ENCODE data around the gene ANK3. TPM values are rescaled to one million over a fixed set of nuclear protein-coding genes. Genes with fewer than 3 reads are reported as not detected.

Gene ANK3
- total RNA-seq, 6 experiments from 2014 or later: not detected

DNA sequence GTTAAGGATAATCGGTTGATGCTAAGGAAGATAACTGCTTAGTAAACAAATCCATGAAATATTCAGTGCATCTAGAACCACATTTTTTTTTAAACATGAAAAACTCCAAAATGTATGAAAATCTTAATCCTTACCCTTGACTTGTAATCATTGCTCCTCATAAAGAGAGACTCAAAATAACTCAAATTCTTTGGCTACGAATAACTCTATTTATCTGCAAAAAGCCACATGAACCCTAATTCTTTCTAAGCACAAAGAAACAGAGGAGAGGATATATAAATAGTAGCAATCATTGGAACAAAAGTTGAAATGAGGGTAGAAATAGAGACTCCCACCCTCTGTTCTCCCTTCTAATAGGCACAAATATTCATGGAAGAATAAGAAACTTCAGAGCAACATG lies 40.2 kb downstream of the ANK3 start:
- peaks cover 27% of the 10 kb centered on the region for H3K4me1 Mint-ChIP-seq (ENCODE audit: low read depth)
- no peaks in the 10 kb centered on the region for H3K36me3 Mint-ChIP-seq (ENCODE audit: low read depth)
- no peak overlapping the region for H3K27ac Mint-ChIP-seq
- TF ChIP-seq, protein P1, sequence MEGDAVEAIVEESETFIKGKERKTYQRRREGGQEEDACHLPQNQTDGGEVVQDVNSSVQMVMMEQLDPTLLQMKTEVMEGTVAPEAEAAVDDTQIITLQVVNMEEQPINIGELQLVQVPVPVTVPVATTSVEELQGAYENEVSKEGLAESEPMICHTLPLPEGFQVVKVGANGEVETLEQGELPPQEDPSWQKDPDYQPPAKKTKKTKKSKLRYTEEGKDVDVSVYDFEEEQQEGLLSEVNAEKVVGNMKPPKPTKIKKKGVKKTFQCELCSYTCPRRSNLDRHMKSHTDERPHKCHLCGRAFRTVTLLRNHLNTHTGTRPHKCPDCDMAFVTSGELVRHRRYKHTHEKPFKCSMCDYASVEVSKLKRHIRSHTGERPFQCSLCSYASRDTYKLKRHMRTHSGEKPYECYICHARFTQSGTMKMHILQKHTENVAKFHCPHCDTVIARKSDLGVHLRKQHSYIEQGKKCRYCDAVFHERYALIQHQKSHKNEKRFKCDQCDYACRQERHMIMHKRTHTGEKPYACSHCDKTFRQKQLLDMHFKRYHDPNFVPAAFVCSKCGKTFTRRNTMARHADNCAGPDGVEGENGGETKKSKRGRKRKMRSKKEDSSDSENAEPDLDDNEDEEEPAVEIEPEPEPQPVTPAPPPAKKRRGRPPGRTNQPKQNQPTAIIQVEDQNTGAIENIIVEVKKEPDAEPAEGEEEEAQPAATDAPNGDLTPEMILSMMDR (IDR thresholded peaks at IDR 0.05): no peak
- H3K4me3 Mint-ChIP-seq: no peak overlapping the region
- no peaks in the 10 kb centered on the region for H3K9me3 Mint-ChIP-seq
- peak; percentile 6 for DNase-seq
- H3K27me3 Mint-ChIP-seq (ENCODE audit: insufficient read depth): no peaks in the 10 kb centered on the region; the same call in 1 of the 2 replicates

DNA sequence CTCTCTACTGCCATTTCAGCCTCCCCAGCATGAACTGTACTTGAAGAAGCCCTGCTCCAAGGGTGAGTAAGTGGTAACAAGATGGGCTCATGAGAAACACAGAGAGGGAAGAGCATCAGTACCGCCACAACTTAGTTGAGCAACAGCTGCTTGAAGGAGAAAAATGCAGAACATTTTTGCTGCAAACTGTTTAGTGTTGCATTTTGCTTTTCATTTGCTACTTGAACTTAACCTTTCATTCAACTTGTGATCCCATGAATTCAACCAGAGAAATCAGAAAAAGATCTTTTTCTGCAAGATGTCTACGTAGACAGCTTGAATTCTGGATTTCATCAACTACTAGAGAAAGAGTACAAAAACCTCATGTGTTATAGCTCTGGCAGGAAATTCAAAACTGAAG lies 40.7 kb downstream of the ANK3 start:
- Mint-ChIP-seq H3K27ac (no peak overlapping the region), H3K4me3 (no peak overlapping the region), H3K36me3 (ENCODE audit: low read depth) (no peaks in the 10 kb centered on the region), H3K27me3 (ENCODE audit: insufficient read depth) (no peaks in the 10 kb centered on the region; the same call in 1 of the 2 replicates), H3K9me3 (no peaks in the 10 kb centered on the region), H3K4me1 (ENCODE audit: low read depth) (peaks cover 27% of the 10 kb centered on the region)
- TF ChIP-seq, protein P1 (IDR thresholded peaks at IDR 0.05): no peak
- no peak for DNase-seq

DNA sequence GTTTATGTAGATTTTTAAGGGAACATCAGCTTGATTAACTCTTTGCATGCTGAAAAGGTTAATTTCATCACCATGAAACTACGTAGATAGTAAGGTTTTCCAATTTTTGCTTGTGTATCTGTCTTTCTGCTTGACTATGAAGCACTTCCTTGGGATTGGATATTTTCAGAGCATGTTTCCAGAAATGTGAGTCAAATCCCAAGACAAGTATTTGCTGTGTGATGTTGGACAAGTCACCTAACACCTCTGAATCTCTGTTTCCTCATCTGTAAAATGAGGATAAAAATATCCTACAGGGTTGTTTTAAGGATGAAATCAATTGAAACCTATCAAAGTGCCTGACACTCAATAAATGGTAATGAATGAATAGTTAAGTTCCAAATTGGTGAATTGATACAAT lies 42.4 kb downstream of the ANK3 start:
- no peak for DNase-seq
- no peak overlapping the region for H3K4me3 Mint-ChIP-seq
- no peaks in the 10 kb centered on the region for H3K27me3 Mint-ChIP-seq (ENCODE audit: insufficient read depth)
- H3K36me3 Mint-ChIP-seq (ENCODE audit: low read depth): no peaks in the 10 kb centered on the region
- H3K9me3 Mint-ChIP-seq: no peaks in the 10 kb centered on the region
- peaks cover 41% of the 10 kb centered on the region for H3K4me1 Mint-ChIP-seq (ENCODE audit: low read depth)
- H3K27ac Mint-ChIP-seq: no peak overlapping the region
- TF ChIP-seq, protein P1 (IDR thresholded peaks at IDR 0.05): no peak

DNA sequence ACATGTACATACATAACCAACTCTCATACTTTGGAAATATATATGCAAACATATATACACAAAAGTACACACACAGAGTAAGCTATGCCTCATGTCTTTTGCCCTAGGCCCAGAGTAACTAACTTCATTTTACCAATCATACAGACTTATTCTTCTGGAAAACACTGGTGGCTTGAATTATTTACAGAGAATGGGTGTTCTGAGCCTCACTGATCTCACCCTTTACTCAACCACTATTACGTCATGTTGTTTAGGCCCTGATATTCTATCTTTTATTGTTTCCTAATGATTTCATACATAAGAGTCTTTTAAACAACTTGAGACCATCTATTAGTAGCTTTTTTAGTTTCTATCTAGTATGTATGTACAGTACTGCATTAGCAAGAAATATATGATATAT lies 43.0 kb downstream of the ANK3 start:
- no peak for DNase-seq
- no peak overlapping the region for H3K4me3 Mint-ChIP-seq
- TF ChIP-seq, protein P1 (IDR thresholded peaks at IDR 0.05): no peak
- H3K4me1 Mint-ChIP-seq (ENCODE audit: low read depth): peaks cover 41% of the 10 kb centered on the region
- no peak overlapping the region for H3K27ac Mint-ChIP-seq
- no peaks in the 10 kb centered on the region for H3K36me3 Mint-ChIP-seq (ENCODE audit: low read depth)
- H3K9me3 Mint-ChIP-seq: no peaks in the 10 kb centered on the region
- H3K27me3 Mint-ChIP-seq (ENCODE audit: insufficient read depth): no peaks in the 10 kb centered on the region

DNA sequence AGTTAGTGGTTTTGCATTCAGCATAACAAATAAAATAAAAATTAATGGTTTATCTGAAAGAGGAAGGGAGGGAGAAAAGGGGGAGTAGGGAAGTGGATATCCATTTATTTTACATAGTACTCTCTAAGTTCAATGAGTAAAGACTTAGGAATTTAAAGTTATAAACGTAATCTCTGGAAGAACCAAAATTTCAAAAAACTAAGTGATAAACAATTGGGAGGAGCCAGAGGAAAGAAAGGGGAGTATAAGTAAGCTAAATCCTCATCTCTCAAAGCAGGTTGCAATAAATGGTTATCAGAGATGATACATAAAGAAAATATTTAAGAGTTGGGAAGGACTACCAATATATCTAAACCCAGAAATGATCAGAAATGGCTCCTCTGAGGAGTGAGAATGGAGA lies 46.4 kb downstream of the ANK3 start:
- TF ChIP-seq, protein P1 (IDR thresholded peaks at IDR 0.05): no peak
- Mint-ChIP-seq H3K36me3 (ENCODE audit: low read depth) (no peaks in the 10 kb centered on the region), H3K4me3 (no peak overlapping the region), H3K27me3 (ENCODE audit: insufficient read depth) (no peaks in the 10 kb centered on the region), H3K9me3 (no peaks in the 10 kb centered on the region), H3K4me1 (ENCODE audit: low read depth) (peaks cover 14% of the 10 kb centered on the region), H3K27ac (no peak overlapping the region)
- no peak for DNase-seq

DNA sequence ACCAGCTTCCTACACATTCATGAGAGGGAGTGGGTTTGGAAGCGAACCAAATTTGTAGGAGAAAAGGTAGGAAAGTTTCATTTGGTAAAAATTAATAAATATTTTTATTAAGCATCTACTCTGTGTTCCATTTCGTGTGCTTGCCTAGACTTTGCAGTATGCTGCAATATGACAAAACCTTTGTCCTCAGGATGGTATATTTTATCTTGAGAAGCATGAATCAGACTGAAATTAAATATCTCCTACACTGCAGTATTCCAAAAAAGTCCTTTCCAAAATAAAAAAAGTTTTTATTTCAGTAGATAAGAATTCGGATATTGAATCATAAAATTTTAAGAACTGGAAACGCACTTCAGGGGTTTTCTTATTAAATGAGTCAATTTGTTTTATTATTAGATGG lies 47.7 kb downstream of the ANK3 start:
- TF ChIP-seq, protein P1 (IDR thresholded peaks at IDR 0.05): no peak
- H3K4me1 Mint-ChIP-seq (ENCODE audit: low read depth): peaks cover 24% of the 10 kb centered on the region
- H3K9me3 Mint-ChIP-seq: no peaks in the 10 kb centered on the region
- no peaks in the 10 kb centered on the region for H3K36me3 Mint-ChIP-seq (ENCODE audit: low read depth)
- H3K27me3 Mint-ChIP-seq (ENCODE audit: insufficient read depth): no peaks in the 10 kb centered on the region
- no peak overlapping the region for H3K4me3 Mint-ChIP-seq
- no peak overlapping the region for H3K27ac Mint-ChIP-seq
- DNase-seq: no peak
